ENCODE data around the gene PRR32. TPM values are rescaled to one million over a fixed set of nuclear protein-coding genes. Genes with fewer than 3 reads are reported as not detected.
"Not testable (repeated sequence)": the region's sequence is repeated elsewhere in the genome, so short reads cannot be mapped to it uniquely, and the experiment has no call there.

The PRR32 gene
- not detected for total RNA-seq

- DNase-seq (ENCODE audit: low spot score) = no peak
These were observed at the start of gene PRR32 for GRCh38 chrX:126819429-126819828. PRR32 (plus strand) TSS chrX:126819729; CDS start chrX:126819844, 115 bp downstream.

- no peak for DNase-seq (ENCODE audit: low spot score)
These were observed 49.4 kb upstream of the PRR32 start for GRCh38 chrX:126770179-126770578.

DNA sequence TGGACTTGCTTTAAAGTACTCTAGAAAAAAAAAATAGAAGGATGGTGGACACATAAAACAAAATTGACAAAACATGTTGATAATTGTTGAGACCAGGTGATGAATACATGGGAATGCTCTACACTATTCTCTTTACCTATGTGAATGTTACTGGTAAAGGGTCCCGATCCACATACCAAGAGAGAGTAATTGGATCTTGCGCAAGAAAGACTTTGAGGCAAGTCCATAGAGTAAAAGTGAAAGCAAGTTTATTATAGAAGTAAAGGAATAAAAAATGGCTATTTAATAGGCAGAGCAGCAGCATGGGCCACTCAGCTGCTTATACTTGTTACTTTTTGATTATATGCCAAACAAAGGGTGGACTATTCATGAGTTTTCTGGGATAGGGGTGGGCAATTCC is 34.0 kb upstream of the PRR32 start:
- DNase-seq (ENCODE audit: low spot score) = no peak

GRCh38 chrX:126799059-126799458 is 20.5 kb upstream of the PRR32 start:
- DNase-seq (ENCODE audit: low spot score) = no peak

GRCh38 chrX:126806784-126807183 is 12.7 kb upstream of the PRR32 start:
- DNase-seq (ENCODE audit: low spot score) = not testable (repeated sequence)

GRCh38 chrX:126815806-126816205 is 3.7 kb upstream of the PRR32 start:
- DNase-seq (ENCODE audit: low spot score) = no peak

DNA sequence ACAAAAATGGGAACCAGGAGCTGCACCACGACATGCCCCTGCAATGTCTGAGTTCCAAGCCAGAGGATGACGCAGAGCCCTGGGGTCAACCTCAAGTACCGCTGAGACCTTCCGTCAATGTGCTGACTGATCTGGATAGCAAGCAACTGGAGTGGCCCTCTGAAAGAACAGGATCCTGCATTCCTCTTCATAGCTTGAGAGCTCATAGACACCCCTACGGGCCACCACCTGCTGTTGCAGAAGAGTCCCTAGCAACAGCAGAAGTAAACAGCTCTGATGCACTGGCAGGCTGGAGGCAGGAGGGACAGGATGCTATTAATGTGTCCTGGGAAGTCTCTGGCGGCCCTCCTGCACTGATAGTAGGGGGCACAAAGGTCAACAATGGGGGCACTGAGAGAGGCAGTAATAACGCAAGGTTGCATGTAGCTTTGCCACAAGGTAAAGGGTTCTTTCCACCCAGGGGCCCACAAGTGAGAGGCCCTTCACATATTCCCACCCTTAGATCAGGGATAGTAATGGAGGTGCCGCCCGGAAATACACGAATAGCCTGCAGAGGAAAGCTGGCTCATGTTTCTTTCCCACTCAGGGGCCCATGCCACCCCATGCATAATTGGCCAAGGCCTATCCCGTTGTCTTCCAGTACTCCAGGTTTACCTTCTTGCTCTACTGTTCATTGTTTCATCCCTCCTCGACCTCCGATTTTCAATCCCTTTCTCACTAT is 1.3 kb downstream of the PRR32 start:
- DNase-seq (ENCODE audit: low spot score) = no peak

- no peak for DNase-seq (ENCODE audit: low spot score)
These were observed 4.9 kb downstream of the PRR32 start for GRCh38 chrX:126824338-126825007.

- DNase-seq (ENCODE audit: low spot score) = no peak
These were observed 6.2 kb downstream of the PRR32 start for GRCh38 chrX:126825566-126826193.

GRCh38 chrX:126836186-126836585 is 16.7 kb downstream of the PRR32 start:
- DNase-seq (ENCODE audit: low spot score) = no peak

DNA sequence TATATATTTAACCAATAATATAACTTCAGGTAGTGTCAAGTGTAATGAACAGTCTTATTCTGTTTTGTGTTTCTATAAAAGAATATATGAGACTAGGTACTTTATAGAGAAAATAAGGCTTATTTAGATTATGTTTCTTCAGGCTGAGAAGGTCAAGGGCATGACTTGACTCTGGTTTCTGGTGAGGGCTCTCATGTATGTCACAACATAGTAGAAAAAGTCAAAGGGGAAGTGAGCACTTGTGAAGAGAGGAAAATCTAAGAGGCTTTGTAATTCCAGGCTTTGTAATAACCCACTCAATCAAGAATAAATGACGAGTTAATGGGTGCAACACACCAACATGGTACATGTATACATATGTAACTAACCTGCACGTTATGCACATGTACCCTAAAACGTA is 27.6 kb downstream of the PRR32 start:
- DNase-seq (ENCODE audit: low spot score) = no peak

- no peak for DNase-seq (ENCODE audit: low spot score)
These were observed 36.5 kb downstream of the PRR32 start for GRCh38 chrX:126855839-126856524.

All from ureter (tissue), 1 donor.